ENCODE data around the gene CCDC81. TPM values are rescaled to one million over a fixed set of nuclear protein-coding genes. Genes with fewer than 3 reads are reported as not detected.

CCDC81 gene
- total and polyA plus RNA-seq, 9 of the 15 experiments (the other 6 are each of a cell fraction or from before 2014, with no cell fraction given): 0.16 to 1.0 (median 0.41) TPM

GRCh38 chr11:86438685-86439084, 64.0 kb downstream of the CCDC81 start (continued):
- TF ChIP-seq REST (IDR thresholded peaks at IDR 0.05; ENCODE audit: borderline replicate concordance): peak; percentile 10; the same call in 1 of the 2 replicates
- TF ChIP-seq REST (CRISPR knock-in tag; IDR thresholded peaks at IDR 0.05; ENCODE audit: low read depth): no peak
- peak; percentile 66; the same call in 1 of the 2 replicates for TF ChIP-seq SMARCE1 (IDR thresholded peaks at IDR 0.05)
- TF ChIP-seq BACH1 (tag; IDR thresholded peaks at IDR 0.05): peak; percentile 65; the same call in 1 of the 2 replicates
- 0 out of 2 replicates have a peak, but pooled peaks have one; percentile 10 for TF ChIP-seq ETV1 (tag; conservative IDR thresholded peaks at IDR 0.05; ENCODE audit: low read depth)
- 0 out of 2 replicates have a peak, but pooled peaks have one; percentile 11 for TF ChIP-seq TFE3 (CRISPR knock-in tag; IDR thresholded peaks at IDR 0.05)
- peak; percentile 54; the same call in 1 of the 2 replicates for TF ChIP-seq MITF (IDR thresholded peaks at IDR 0.05)
- TF ChIP-seq SNAPC5 (CRISPR knock-in tag; IDR thresholded peaks at IDR 0.05): no peak
- peak; percentile 91 for TF ChIP-seq NFE2 (IDR thresholded peaks at IDR 0.05; ENCODE audit: low read depth)
- peak; percentile 53 for TF ChIP-seq BHLHE40 (IDR thresholded peaks at IDR 0.05; ENCODE audit: low read length)
- TF ChIP-seq SPI1 (IDR thresholded peaks at IDR 0.05; ENCODE audit: borderline replicate concordance, low read depth, low read length): peak; percentile 62; the same call in 1 of the 2 replicates
- peak; percentile 66; the same call in 1 of the 2 replicates for TF ChIP-seq ATF3 (IDR thresholded peaks at IDR 0.05)
- TF ChIP-seq ATF3 (CRISPR knock-in tag; conservative IDR thresholded peaks at IDR 0.05): no peak
- TF ChIP-seq MAFK (IDR thresholded peaks at IDR 0.05; ENCODE audit: low read length): peak; percentile 53; the same call in 1 of the 2 replicates
- peak; percentile 86 for TF ChIP-seq MAFG (tag; conservative IDR thresholded peaks at IDR 0.05)
- TF ChIP-seq FOSL1 (tag; conservative IDR thresholded peaks at IDR 0.05): peak; percentile 86
- no peak for TF ChIP-seq RB1 (IDR thresholded peaks at IDR 0.05; ENCODE audit: low read depth)
- peak; percentile 67; the same call in 1 of the 2 replicates for TF ChIP-seq MAFF (IDR thresholded peaks at IDR 0.05; ENCODE audit: low read length)
